ENCODE measurements around the gene LZTFL1.

LZTFL1 gene

GRCh38 chr3:45814322-45814721 lies 27.6 kb downstream of the LZTFL1 start:
- no peak for DNase-seq (ENCODE audit: low read depth in 1 of 2, low spot score in 1 of 2)

GRCh38 chr3:45807681-45808540 lies 34.0 kb downstream of the LZTFL1 start:
- no peak for DNase-seq (ENCODE audit: low read depth in 1 of 2, low spot score in 1 of 2)

DNA sequence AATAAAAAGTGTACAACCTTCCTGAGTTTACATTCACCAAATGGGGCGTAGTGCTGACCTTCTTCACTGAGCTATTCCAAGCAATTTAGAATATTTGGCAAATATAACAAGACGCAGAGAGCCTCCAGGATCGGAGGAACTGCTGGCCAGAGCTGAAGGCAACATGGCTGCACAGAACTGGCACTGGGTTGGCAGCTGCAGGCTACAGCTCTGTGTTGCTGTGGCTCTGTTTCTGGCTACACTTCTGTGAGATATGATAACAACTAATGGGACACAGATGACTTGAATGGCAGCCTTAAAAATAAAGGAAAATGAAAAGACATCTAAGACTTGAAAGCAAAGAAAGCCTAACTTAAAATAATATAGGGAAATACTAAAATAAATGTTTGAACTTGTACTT lies 34.8 kb downstream of the LZTFL1 start:
- no peak for DNase-seq (ENCODE audit: low read depth in 1 of 2, low spot score in 1 of 2)

- no peak for DNase-seq (ENCODE audit: low read depth in 1 of 2, low spot score in 1 of 2)
Measured at GRCh38 chr3:45806072-45806471, 35.8 kb downstream of the LZTFL1 start.

- no peak for DNase-seq (ENCODE audit: low read depth in 1 of 2, low spot score in 1 of 2)
Measured at GRCh38 chr3:45803252-45803935, 38.5 kb downstream of the LZTFL1 start.

- no peak for DNase-seq (ENCODE audit: low read depth in 1 of 2, low spot score in 1 of 2)
Measured at GRCh38 chr3:45802146-45802545, 39.8 kb downstream of the LZTFL1 start.

DNA sequence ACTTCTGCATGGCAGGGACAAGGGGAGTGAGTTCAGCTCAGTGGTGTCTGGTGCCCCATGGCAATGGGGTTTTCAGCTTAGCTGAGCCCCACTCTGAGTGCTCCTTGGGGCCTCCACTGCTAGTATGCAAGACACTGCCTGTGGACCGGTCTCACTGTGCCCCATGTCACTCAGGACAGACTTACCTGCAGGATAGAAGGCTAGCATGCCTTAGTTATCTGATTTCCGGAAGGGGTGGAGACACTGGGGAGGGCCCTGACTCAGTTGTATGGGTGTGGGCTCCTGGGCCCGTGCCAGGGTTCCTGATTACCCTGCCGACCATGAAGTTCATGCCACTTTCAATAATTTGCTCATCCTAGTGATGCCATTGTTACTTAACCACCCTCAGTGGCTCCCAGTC lies 41.3 kb downstream of the LZTFL1 start:
- DNase-seq (ENCODE audit: low read depth in 1 of 2, low spot score in 1 of 2), result no peak

DNA sequence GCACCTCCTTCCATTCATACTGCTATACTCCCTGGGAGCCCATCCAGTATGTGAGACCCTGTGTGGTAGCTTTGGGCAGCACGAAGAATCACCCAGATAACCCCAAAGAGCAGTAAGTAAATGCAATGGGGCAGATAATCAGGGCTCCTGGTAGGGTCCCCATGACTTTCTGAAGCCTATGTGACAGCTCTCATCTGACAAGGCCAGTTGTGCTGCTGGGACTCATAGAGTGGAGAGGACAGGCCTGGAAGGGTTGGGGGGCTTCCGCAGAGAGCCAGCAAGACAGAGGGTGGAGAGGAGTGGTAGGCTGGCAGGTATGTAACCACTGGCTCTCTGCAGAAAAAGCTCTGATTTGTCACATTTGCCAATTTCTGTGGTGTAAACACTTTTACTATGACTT lies 42.3 kb downstream of the LZTFL1 start:
- no peak for DNase-seq (ENCODE audit: low read depth in 1 of 2, low spot score in 1 of 2)

GRCh38 chr3:45798034-45798433 lies 43.9 kb downstream of the LZTFL1 start:
- no peak for DNase-seq (ENCODE audit: low read depth in 1 of 2, low spot score in 1 of 2)

GRCh38 chr3:45796902-45797637 lies 44.8 kb downstream of the LZTFL1 start:
- DNase-seq (ENCODE audit: low read depth in 1 of 2, low spot score in 1 of 2), result no peak

DNA sequence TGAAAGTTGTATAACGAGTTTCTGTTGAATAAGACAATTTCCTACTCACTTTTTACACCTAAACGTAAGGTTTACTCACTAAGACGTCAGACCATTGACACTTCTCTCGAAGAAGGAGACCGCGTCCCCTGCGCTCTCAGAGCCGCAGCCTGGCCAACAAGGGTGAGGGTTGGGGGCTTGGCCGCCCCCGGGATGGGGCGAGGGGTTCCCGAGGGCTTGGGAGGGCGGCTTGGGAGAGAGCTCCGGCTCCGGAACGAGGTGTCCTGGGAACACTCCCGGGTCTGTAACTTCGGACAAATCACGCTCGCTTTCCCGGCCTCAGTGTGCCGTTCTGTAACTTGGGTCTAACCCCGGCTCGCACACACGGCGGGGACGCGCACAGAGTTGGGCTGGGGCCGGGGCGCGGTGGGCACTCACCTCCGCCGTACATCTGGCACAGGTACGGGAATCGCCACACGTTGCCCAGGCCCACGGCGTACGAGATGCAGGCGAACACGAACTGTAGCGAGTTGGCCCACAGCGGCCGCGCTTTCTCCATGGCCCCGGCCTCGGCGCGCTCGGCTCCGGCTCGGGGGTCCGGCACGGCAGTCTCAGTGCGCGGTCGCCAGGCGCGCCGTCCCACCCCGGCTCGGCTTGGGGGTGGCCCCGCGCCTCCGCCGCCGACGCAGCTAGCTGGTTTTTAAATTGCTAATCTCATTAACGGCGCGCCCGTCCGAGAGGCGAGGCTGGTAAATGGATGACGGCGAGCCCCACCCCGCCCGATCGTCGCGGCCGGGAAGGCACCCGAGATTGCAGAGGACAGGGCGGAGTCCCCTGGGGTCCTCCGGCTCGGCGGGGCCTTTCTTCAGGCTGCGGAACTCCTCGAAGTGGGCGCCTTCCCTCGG lies 45.8 kb downstream of the LZTFL1 start, which contains the start of gene SLC6A20:
TSS of gene SLC6A20 (minus strand) at position 655 of the 884 bp plus-strand sequence. CDS start at position 538, 117 bp downstream.
- no peak for DNase-seq (ENCODE audit: low read depth in 1 of 2, low spot score in 1 of 2)

- no peak for DNase-seq (ENCODE audit: low read depth in 1 of 2, low spot score in 1 of 2)
Measured at GRCh38 chr3:45795509-45795881, 46.4 kb downstream of the LZTFL1 start.

GRCh38 chr3:45794660-45795059 lies 47.3 kb downstream of the LZTFL1 start:
- no peak for DNase-seq (ENCODE audit: low read depth in 1 of 2, low spot score in 1 of 2)

GRCh38 chr3:45794177-45794560 lies 47.8 kb downstream of the LZTFL1 start:
- DNase-seq (ENCODE audit: low read depth in 1 of 2, low spot score in 1 of 2), result no peak

DNA sequence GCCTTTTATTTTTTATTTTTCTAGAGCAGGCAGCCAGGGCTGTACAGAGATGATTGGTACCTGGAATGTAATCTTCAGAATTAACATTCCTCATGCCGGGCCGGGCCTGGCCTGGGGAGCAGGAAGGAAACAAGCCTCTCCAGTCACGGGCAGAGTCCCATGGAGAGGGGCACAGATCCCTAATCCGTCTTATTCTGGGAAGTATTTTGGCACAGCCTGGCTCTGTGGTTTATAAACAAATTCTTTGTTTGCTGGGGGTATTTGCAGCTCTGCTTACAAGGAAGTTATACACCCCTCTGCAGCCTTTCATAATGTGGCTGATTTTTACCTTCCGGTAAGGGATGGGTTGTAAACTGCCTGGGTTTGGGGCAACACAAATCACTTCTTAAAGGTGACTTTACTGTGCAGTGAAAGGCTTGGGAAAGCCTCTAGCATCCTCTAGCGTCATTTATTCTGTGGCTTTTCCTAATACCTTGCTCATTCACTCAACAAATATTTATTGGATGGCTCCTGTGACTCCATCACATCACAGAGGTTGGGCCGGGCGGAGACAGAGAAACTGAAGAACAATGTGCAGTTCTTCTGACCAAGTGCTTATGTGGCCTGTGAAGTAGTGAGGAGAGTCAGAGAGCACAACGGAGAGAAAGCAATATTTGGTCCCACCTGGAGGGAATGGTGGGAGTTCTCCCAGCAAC lies 48.3 kb downstream of the LZTFL1 start:
- no peak for DNase-seq (ENCODE audit: low read depth in 1 of 2, low spot score in 1 of 2)

- DNase-seq (ENCODE audit: low read depth in 1 of 2, low spot score in 1 of 2), result no peak
Measured at GRCh38 chr3:45792516-45793172, 49.3 kb downstream of the LZTFL1 start.

DNA sequence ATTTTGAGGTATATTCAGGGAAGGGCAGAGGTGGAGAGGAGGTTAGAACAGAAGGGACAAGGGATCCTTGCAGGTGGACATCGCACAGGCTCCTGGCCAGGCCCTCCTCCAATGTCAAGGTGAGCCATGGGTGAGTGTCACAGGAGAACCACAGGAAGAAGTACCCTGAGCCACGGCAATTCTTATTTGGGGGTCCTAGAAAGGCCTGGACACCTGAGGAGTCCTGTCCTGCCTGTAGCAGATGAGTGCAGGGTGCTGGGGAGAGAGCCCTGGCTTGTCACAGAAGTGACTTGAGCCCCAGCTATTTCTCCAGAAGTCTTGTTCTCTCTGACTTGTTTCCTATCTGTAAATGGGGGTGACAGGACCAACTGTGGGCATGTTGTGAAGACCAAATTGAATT lies 49.9 kb downstream of the LZTFL1 start:
- no peak for DNase-seq (ENCODE audit: low read depth in 1 of 2, low spot score in 1 of 2)

DNA sequence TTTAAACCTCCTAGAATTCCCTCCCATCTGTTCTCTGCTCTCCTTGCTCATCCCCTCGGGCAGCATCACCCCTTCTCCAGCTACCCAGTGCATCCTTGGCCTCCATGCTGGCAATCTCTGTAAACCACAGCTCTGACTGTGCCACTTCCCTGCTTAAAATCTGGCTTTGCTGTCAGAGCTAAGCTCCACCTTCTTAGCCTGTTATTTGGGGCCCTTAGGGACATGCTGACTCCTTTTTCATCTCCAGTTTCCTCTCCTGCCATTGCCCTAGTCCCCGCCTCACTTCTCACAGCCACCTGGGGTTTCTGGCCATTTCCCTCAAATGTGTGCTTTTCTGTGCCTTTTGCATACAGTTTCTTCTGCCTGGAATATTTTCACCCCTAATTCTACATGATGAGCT lies 51.3 kb downstream of the LZTFL1 start:
- no peak for DNase-seq (ENCODE audit: low read depth in 1 of 2, low spot score in 1 of 2)

DNA sequence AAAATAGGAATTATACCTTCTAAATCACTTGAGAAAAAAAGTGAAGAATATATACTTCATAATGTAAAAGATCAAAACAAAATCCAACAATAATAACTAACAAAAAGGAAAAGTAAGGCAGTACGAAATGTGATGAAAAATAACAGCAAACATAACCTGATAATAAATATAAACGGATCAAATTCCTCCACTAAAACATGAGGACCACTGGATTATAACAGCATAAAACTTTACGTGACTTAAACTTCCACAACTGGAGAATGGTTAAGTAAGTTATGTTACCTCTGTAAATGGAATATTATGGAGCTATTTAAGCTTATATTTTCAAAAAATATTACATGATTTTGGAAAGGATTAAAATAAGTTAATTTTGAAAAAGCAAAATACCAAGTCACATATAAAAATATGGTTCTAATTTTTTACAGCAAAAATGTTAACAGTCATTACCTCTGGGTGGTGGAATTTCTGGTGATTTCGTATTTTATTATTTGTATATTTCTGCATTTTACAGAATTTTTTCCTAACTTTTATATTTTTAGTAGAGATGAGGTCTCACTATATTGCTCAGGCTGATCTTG lies 52.6 kb downstream of the LZTFL1 start:
- no peak for DNase-seq (ENCODE audit: low read depth in 1 of 2, low spot score in 1 of 2)
